IMR-90 (cell line): ENCODE data around the gene ARRDC1. TPM values are rescaled to one million over a fixed set of nuclear protein-coding genes. Genes with fewer than 3 reads are reported as not detected.
"Not testable (repeated sequence)": the region's sequence is repeated elsewhere in the genome, so short reads cannot be mapped to it uniquely, and the experiment has no call there.

Experiments
- ATAC-seq: fragments of 200-7000 bp; cut with Tn5 transposase; 2 replicates; pipeline ENCODE4 v1.9.1; 2020; ENCODE audit warnings: low read depth, mild to moderate bottlenecking, moderate library complexity
- BruUV-seq: library from RNA; stranded (reverse); fragments of 400-500 nt; replicated peaks from 2 replicates; lab custom pipeline; 2021; lab: Mats Ljungman, UMichigan
- CTCF ChIA-PET: fragments of 300-600 bp; formaldehyde crosslinking; extraction: SDS; loops from one replicate; lab custom pipeline; 2021; ENCODE audit warnings: antibody characterized with exemption; lab: Yijun Ruan, JAX
- POLR2A ChIA-PET: fragments of 300-600 bp; sonication (Branson Sonifier 250); formaldehyde crosslinking; loops from one replicate; lab custom pipeline; 2022; ENCODE audit warnings: antibody characterized with exemption; ENCODE audit not compliant: unreplicated experiment; lab: Charles Lee
- DNase-seq: peaks from one replicate; pipeline ENCODE4 v3.0.0; 2013
- H2AFZ ChIP-seq: replicated peaks from 2 replicates; pipeline ENCODE3; 2013; ENCODE audit warnings: low read length, mild to moderate bottlenecking; ENCODE audit not compliant: poor library complexity
- H2AK5ac ChIP-seq: 2 replicates; pipeline ENCODE4 v1.6.1; 2013; ENCODE audit warnings: low read depth, low read length, inconsistent platforms
- H2AK9ac ChIP-seq: replicated peaks from 2 replicates; pipeline ENCODE3; 2013; ENCODE audit warnings: mild to moderate bottlenecking, low read depth, low read length, moderate library complexity; ENCODE audit not compliant: poor library complexity
- H2BK120ac ChIP-seq: 2 replicates; pipeline ENCODE4 v1.6.1; 2013; ENCODE audit warnings: low read depth, low read length, inconsistent platforms
- H2BK15ac ChIP-seq: 3 replicates; pipeline ENCODE4 v1.6.1; 2013; ENCODE audit warnings: low read depth, low read length, inconsistent platforms
- H2BK20ac ChIP-seq: 2 replicates; pipeline ENCODE4 v1.6.1; 2013; ENCODE audit warnings: low read depth, mild to moderate bottlenecking, inconsistent platforms, low read length, moderate library complexity
- H2BK5ac ChIP-seq: 2 replicates; pipeline ENCODE4 v1.6.1; 2013; ENCODE audit warnings: mild to moderate bottlenecking, low read depth, low read length, inconsistent platforms; ENCODE audit not compliant: poor library complexity, severe bottlenecking
- H3K14ac ChIP-seq: replicated peaks from 2 replicates; pipeline ENCODE4 v1.6.1; 2013; ENCODE audit warnings: low read depth, low read length, inconsistent platforms
- H3K18ac ChIP-seq: 2 replicates; pipeline ENCODE4 v1.6.1; 2013; ENCODE audit warnings: low read depth, low read length, control low read depth
- H3K23ac ChIP-seq: 2 replicates; pipeline ENCODE4 v1.6.1; 2013; ENCODE audit warnings: low read depth, low read length, inconsistent platforms
- H3K27ac ChIP-seq: 2 replicates; pipeline ENCODE4 v1.5.1; 2013; ENCODE audit warnings: mild to moderate bottlenecking, control low read depth, low read length; ENCODE audit not compliant: insufficient read depth
- H3K27me3 ChIP-seq: 2 replicates; pipeline ENCODE4 v1.6.1; 2013; ENCODE audit warnings: low read length; ENCODE audit not compliant: control insufficient read depth, insufficient read depth
- H3K36me3 ChIP-seq: 2 replicates; pipeline ENCODE4 v1.6.1; 2013; ENCODE audit warnings: low read length, mixed read lengths; ENCODE audit not compliant: control insufficient read depth, insufficient read depth
- H3K4ac ChIP-seq: 2 replicates; pipeline ENCODE4 v1.6.1; 2013; ENCODE audit warnings: low read depth, low read length, inconsistent platforms
- H3K4me1 ChIP-seq: 2 replicates; pipeline ENCODE4 v1.6.1; 2013; ENCODE audit warnings: low read length, mixed read lengths; ENCODE audit not compliant: control insufficient read depth, insufficient read depth
- H3K4me2 ChIP-seq: 2 replicates; pipeline ENCODE4 v1.6.1; 2013; ENCODE audit warnings: low read depth, mild to moderate bottlenecking, control low read depth, low read length, moderate library complexity
- H3K4me3 ChIP-seq: 2 replicates; pipeline ENCODE4 v1.5.1; 2013; ENCODE audit warnings: low read depth, mild to moderate bottlenecking, control low read depth, low read length, moderate library complexity; ENCODE audit not compliant: insufficient read depth
- H3K56ac ChIP-seq: 2 replicates; pipeline ENCODE4 v1.6.1; 2013; ENCODE audit warnings: low read length, inconsistent platforms; ENCODE audit not compliant: insufficient read depth; ENCODE audit errors: extremely low read depth
- H3K79me1 ChIP-seq, 2 experiments: 2 replicates each; pipeline ENCODE4 v1.6.1; 2013; ENCODE audit warnings: low read length in 2 of 2, inconsistent platforms in 1 of 2, low read depth in 1 of 2
- H3K9ac ChIP-seq: 2 replicates; pipeline ENCODE4 v1.6.1; 2013; ENCODE audit warnings: low read depth, low read length, control low read depth
- H3K9me1 ChIP-seq: 2 replicates; pipeline ENCODE4 v1.6.1; 2013; ENCODE audit warnings: low read length, inconsistent platforms; ENCODE audit not compliant: insufficient read depth
- H3K9me3 ChIP-seq: 2 replicates; pipeline ENCODE4 v1.6.1; 2013; ENCODE audit warnings: low read length; ENCODE audit not compliant: control insufficient read depth, insufficient read depth
- H4K20me1 ChIP-seq: 2 replicates; pipeline ENCODE4 v1.6.1; 2013; ENCODE audit warnings: low read length, inconsistent platforms; ENCODE audit not compliant: insufficient read depth
- H4K5ac ChIP-seq: 2 replicates; pipeline ENCODE4 v1.6.1; 2013; ENCODE audit warnings: mild to moderate bottlenecking, low read depth, low read length, control low read depth
- H4K8ac ChIP-seq, 2 experiments: 2 replicates each; pipeline ENCODE4 v1.6.1; 2013; ENCODE audit warnings: low read depth in 2 of 2, low read length in 2 of 2, control low read depth in 1 of 2, inconsistent platforms in 1 of 2
- H4K91ac ChIP-seq: 2 replicates; pipeline ENCODE4 v1.6.1; 2013; ENCODE audit warnings: low read depth, low read length, inconsistent platforms; ENCODE audit not compliant: insufficient read depth
- WGBS, 2 experiments: methylation state at CpG; one replicate each; pipeline versions ENCODE4 v1.1.5 to v1.1.7; 2013; ENCODE audit warnings: missing lambda C conversion rate in 2 of 2; ENCODE audit not compliant: insufficient read length in 1 of 2; ENCODE audit errors: extremely low coverage in 2 of 2; 5-methylcytosine and 5-hydroxymethylcytosine counted together
- dilution Hi-C: fragments of 300-500 bp; cut with HindIII; formaldehyde crosslinking; loops from one replicate; pipeline ENCODE4 v1.14.3; 2018; ENCODE audit warnings: low sequenced_read_pairs; ENCODE audit not compliant: unreplicated experiment
- in situ Hi-C: fragments of 300-500 bp; cut with MboI; formaldehyde crosslinking; loops from 3 replicates; pipeline ENCODE4 v1.14.3; 2019; ENCODE audit warnings: low sequenced_read_pairs, inconsistent platforms, mixed read lengths
- intact Hi-C: fragments of 100-400 bp; cut with micrococcal nuclease; formaldehyde crosslinking; loops from 2 replicates; pipeline ENCODE4 v1.10.0; 2022
- polyA plus RNA-seq, 3 experiments: library from polyadenylated mRNA; depleted of rRNA; stranded (reverse); fragments of >200 nt; gene quantifications; 2 replicates each; pipeline ENCODE4 v1.2.3, GENCODE V29; 2012; ENCODE audit warnings: low replicate concordance in 1 of 3
- total RNA-seq: library from RNA; depleted of rRNA; stranded (reverse); fragments of >200 nt; gene quantifications from 2 replicates; pipeline ENCODE4 v1.2.3, GENCODE V29; 2012

Gene ARRDC1
- total and polyA plus RNA-seq, 2 of the 4 experiments (the other 2 are of a cell fraction): 7.7 to 41.4 TPM

GRCh38 chr9:137627406-137627805 lies 21.9 kb downstream of the ARRDC1 start:
- in situ Hi-C loops, H4K5ac ChIP-seq, H2AFZ ChIP-seq, H3K4me1 ChIP-seq, dilution Hi-C loops, H3K36me3 ChIP-seq, CTCF ChIA-PET, H2BK20ac ChIP-seq, H3K56ac ChIP-seq, ATAC-seq, H2BK120ac ChIP-seq, H3K18ac ChIP-seq, H3K27me3 ChIP-seq, H3K4me3 ChIP-seq, DNase-seq, H3K27ac ChIP-seq, H2AK5ac ChIP-seq, H2AK9ac ChIP-seq, H3K23ac ChIP-seq, H3K4ac ChIP-seq, H4K8ac ChIP-seq, intact Hi-C loops, H3K9me3 ChIP-seq, BruUV-seq, H2BK15ac ChIP-seq, H2BK5ac ChIP-seq, H3K4me2 ChIP-seq, H4K91ac ChIP-seq, H3K9ac ChIP-seq, POLR2A ChIA-PET, H3K14ac ChIP-seq: not testable (repeated sequence)
- peaks cover 15 to 72% of the 10 kb centered on the region in 2 experiments; a peak in 3 of 4 replicates for H3K79me1 ChIP-seq
- peaks cover 19% of the 10 kb centered on the region for H3K9me1 ChIP-seq
- peaks cover 80% of the 10 kb centered on the region for H4K20me1 ChIP-seq
- WGBS, 2 experiments: 100% methylated on average over 2 of the region's 14 CpGs; no CpG with 5 or more reads in 1 of the 2 experiments
